HG03520 (cell line): ENCODE measurements around the gene SORCS1.

ENCODE experiments used
- ATAC-seq: cut with Tn5 transposase; IDR thresholded peaks from one replicate; pipeline ENCODE4 v1.9.1; 2021; ENCODE audit warnings: mild to moderate bottlenecking, moderate library complexity; ENCODE audit not compliant: unreplicated experiment

The SORCS1 gene

DNA sequence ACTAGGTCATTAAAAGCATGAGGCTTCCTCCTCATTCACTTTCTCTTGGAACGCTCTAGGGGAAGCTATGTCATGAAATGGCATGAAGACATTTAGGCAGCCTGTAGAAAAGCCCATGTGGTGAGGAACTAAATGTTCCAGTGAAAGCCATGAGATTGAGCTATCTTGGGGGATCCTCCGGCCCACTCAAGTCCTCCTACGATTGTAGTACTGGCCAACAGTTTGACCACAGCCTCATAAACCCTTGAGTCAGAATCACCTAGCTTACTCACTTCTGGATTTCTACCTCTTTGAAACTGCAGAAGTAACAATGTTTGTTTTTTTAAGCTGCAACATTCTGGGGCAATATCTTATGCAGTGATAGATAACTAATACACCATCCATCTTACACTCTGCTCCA is 605.1 kb downstream of the SORCS1 start:
- ATAC-seq, result no peak

- ATAC-seq, result no peak
Observed at GRCh38 chr10:106557951-106558733, 606.4 kb downstream of the SORCS1 start.

DNA sequence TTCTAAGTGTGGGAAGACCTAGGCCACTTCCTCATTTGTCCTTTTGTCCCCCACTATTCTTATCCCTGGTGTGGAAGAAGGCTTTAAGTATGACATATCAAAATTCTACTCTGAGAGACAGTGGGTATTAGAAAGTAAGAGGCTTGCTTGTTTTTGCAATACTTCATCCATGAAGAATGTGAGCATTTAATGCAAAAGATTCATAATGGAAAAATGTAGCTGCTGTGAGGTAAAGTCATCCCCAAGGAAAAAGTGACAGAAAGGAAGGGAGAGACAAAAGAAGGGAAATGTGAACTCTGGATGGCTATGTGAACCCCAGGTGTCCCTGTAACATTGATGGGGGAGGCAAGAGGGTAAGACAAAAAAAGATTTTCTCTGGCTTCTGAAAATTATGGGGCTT is 607.5 kb downstream of the SORCS1 start:
- no peak for ATAC-seq

DNA sequence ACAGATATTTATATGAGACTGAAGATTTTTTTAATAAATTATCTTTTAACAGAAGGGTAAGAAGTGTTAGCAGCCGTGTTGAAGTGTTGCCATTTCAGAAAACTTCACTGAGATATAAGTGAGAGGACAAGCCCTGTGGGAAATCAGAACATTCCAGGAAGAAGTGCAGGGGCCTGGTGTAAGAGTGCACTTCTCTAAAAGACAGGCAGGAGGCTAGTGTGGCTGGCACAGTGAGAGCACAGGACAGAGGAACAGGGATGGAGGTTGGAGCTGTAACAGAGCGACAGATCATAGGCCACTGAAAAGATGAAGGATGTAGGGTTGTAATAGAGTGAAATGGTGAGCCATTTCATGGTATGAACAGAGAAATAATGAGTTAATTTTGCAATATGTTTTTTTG is 608.9 kb downstream of the SORCS1 start:
- ATAC-seq, result no peak

GRCh38 chr10:106551501-106552062 is 612.9 kb downstream of the SORCS1 start:
- ATAC-seq, result no peak

- no peak for ATAC-seq
Observed at GRCh38 chr10:106548832-106549231, 615.7 kb downstream of the SORCS1 start.

- ATAC-seq, result no peak
Observed at GRCh38 chr10:106547047-106547635, 617.4 kb downstream of the SORCS1 start.

- no peak for ATAC-seq
Observed at GRCh38 chr10:106542461-106542860, 622.0 kb downstream of the SORCS1 start.

DNA sequence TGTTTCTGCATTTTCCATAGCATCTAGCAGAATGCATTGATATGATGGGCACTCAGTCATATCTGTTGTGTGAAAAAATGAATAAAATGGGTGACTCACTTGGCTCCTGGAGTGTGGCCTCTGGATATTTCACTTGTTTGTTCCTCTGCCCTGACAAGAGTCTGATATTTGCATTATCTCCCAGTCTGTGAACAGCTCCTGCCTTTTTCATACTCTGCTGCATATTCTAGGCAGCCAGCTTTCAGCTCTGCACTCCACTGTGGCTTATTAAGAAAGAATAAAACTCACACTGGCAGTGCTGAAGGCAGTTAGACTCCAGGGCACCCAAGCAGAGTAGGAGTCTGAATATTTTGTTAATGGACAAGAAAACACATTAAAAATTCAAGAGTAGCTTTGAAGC is 623.9 kb downstream of the SORCS1 start:
- no peak for ATAC-seq

- ATAC-seq, result no peak
Observed at GRCh38 chr10:106537866-106538265, 626.6 kb downstream of the SORCS1 start.

- no peak for ATAC-seq
Observed at GRCh38 chr10:106535304-106535953, 629.1 kb downstream of the SORCS1 start.

- ATAC-seq, result no peak
Observed at GRCh38 chr10:106534441-106534840, 630.1 kb downstream of the SORCS1 start.

- no peak for ATAC-seq
Observed at GRCh38 chr10:106528702-106529101, 635.8 kb downstream of the SORCS1 start.

- no peak for ATAC-seq
Observed at GRCh38 chr10:106525835-106526234, 638.7 kb downstream of the SORCS1 start.
